Osteocyte (in vitro differentiated cells): ENCODE measurements around the gene PHACTR1. TPM values are rescaled to one million over a fixed set of nuclear protein-coding genes. Genes with fewer than 3 reads are reported as not detected.

ENCODE experiments used
- DNase-seq: peaks from one replicate; pipeline ENCODE4 v3.0.0; 2021; ENCODE audit warnings: mixed read lengths; ENCODE audit not compliant: unreplicated experiment; ENCODE audit errors: extremely low spot score
- H3K27ac Mint-ChIP-seq: one replicate; pipeline ENCODE4 v1.8.0; 2021; ENCODE audit warnings: mild to moderate bottlenecking, mixed read lengths; ENCODE audit not compliant: unreplicated experiment
- H3K27me3 Mint-ChIP-seq: one replicate; pipeline ENCODE4 v1.8.0; 2021; ENCODE audit warnings: mixed read lengths; ENCODE audit not compliant: unreplicated experiment
- H3K36me3 Mint-ChIP-seq: one replicate; pipeline ENCODE4 v1.8.0; 2021; ENCODE audit warnings: mixed read lengths; ENCODE audit not compliant: unreplicated experiment
- H3K4me1 Mint-ChIP-seq: one replicate; pipeline ENCODE4 v1.8.0; 2021; ENCODE audit warnings: mixed read lengths; ENCODE audit not compliant: unreplicated experiment
- H3K4me3 Mint-ChIP-seq: one replicate; pipeline ENCODE4 v1.8.0; 2021; ENCODE audit warnings: mild to moderate bottlenecking, moderate library complexity, mixed read lengths; ENCODE audit not compliant: unreplicated experiment
- H3K9me3 Mint-ChIP-seq: one replicate; pipeline ENCODE4 v1.8.0; 2021; ENCODE audit warnings: mixed read lengths; ENCODE audit not compliant: unreplicated experiment
- total RNA-seq: library from RNA; stranded (reverse); gene quantifications from 2 replicates; pipeline ENCODE4 v1.2.1, GENCODE V29; 2021
- TF ChIP-seq, protein P1 (sequence below): fragments of 200-600 bp; sonication (generic); IDR thresholded peaks from 2 replicates; pipeline ENCODE4 v1.5.0; 2021; ENCODE audit warnings: antibody characterized with exemption, mild to moderate bottlenecking, moderate library complexity

PHACTR1 gene
- total RNA-seq, 1 donor from 2014 or later: 1.0 TPM

DNA sequence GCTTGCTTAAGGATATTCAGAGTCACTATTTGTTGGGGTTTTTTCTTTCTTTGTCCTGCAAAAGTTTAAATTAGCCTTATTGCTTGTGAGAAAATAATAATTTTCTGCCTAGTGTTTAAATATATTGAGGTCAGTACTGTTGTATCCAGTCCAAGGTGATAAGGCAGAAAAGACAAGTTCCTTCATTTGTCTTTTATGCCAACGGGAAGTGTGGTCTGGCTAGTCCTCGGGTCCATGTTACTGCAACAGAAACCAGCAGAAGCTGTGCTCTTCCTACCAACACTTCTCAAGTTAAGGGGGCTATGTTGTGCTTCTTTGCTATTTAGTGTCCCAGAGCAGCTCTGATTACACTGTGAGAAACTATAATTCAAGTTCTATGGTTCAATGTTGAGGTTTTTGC lies 310.6 kb downstream of the PHACTR1 start:
- Mint-ChIP-seq H3K27me3 (peaks cover 9% of the 10 kb centered on the region), H3K4me1 (no peaks in the 10 kb centered on the region), H3K9me3 (no peaks in the 10 kb centered on the region), H3K36me3 (no peaks in the 10 kb centered on the region), H3K4me3 (no peak overlapping the region), H3K27ac (no peak overlapping the region)
- DNase-seq: no peak
- TF ChIP-seq, protein P1, sequence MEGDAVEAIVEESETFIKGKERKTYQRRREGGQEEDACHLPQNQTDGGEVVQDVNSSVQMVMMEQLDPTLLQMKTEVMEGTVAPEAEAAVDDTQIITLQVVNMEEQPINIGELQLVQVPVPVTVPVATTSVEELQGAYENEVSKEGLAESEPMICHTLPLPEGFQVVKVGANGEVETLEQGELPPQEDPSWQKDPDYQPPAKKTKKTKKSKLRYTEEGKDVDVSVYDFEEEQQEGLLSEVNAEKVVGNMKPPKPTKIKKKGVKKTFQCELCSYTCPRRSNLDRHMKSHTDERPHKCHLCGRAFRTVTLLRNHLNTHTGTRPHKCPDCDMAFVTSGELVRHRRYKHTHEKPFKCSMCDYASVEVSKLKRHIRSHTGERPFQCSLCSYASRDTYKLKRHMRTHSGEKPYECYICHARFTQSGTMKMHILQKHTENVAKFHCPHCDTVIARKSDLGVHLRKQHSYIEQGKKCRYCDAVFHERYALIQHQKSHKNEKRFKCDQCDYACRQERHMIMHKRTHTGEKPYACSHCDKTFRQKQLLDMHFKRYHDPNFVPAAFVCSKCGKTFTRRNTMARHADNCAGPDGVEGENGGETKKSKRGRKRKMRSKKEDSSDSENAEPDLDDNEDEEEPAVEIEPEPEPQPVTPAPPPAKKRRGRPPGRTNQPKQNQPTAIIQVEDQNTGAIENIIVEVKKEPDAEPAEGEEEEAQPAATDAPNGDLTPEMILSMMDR: no peak

DNA sequence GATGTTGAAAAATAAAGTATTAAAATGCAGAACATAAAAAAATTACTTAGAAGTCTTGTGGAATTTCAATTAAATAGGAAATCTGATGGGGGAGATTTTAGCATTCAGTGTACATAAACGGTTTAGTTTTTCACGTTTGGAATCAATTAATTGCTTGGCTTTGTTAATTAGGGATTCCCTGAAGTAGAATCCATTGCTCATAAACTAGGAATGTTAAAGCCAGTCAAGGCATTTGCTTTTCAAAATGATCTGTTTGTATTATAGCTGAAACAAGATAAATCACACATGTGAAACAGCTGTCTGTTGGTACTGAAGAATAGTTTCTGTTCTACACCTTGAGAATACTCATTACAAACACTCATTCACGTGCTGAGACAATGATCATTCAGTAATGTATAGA lies 313.8 kb downstream of the PHACTR1 start:
- no peak for DNase-seq
- Mint-ChIP-seq H3K9me3 (no peaks in the 10 kb centered on the region), H3K27me3 (peaks cover 7% of the 10 kb centered on the region), H3K4me3 (no peak overlapping the region), H3K27ac (no peak overlapping the region), H3K36me3 (no peaks in the 10 kb centered on the region), H3K4me1 (no peaks in the 10 kb centered on the region)
- TF ChIP-seq, protein P1: no peak

DNA sequence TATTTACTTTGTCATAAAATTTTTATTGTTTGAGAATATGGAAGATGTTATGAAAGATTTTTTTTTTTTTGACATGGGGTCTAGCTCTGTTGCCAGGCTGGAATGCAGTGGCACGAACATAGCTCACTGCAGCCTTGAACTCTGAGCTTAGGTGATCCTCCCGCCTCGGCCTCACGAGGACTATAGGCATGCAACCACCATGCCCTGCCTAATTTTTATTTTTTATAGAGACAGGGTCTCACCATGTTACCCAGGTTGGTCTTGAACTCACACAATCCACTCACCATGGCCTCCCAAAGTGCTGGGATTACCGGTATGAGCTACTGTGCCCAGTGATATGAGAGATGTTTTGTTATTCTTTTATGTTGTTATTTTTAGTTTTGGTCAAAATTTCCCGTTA lies 316.0 kb downstream of the PHACTR1 start:
- Mint-ChIP-seq H3K4me3 (no peak overlapping the region), H3K9me3 (no peaks in the 10 kb centered on the region), H3K27ac (no peak overlapping the region), H3K36me3 (no peaks in the 10 kb centered on the region), H3K27me3 (no peaks in the 10 kb centered on the region), H3K4me1 (no peaks in the 10 kb centered on the region)
- TF ChIP-seq, protein P1: no peak
- DNase-seq: no peak

DNA sequence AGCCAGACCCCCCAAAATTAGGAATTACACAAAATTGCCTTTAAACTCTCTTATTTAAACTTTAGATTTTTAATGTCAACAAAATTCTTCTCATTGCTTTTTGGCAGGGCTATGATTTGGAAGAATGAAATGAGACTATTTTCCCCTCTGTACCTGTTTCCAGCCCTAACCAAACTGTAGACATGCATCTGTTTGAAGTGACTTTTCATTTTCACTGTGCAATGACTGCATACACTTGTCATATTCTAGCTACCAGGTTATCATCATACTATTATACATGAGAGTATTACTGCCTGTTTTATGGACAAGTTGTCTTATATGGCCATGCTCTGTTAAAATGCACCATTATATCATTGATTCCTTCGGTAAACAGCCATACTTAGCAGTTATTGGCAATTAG lies 316.6 kb downstream of the PHACTR1 start:
- DNase-seq: no peak
- Mint-ChIP-seq H3K36me3 (no peaks in the 10 kb centered on the region), H3K27me3 (no peaks in the 10 kb centered on the region), H3K4me1 (no peaks in the 10 kb centered on the region), H3K4me3 (no peak overlapping the region), H3K27ac (no peak overlapping the region), H3K9me3 (no peaks in the 10 kb centered on the region)
- TF ChIP-seq, protein P1: no peak

DNA sequence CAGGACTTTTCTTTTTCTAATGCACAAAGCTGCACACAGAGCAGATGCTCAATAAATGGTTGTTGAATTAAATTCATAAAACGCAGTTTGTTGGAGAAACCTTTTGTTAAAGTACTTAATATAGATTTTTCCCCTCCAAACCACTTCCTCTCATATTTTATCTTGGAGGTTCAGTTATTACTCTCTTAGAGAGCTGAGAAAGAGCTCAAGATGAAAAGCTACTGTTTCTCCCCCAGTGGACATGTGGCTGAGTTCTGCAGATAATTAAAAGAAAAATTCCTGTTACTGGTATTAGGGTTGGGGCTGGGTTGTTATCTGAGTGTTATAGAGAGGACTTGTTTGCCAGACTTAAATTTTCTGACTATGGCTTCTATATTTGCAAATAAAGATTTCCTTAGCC lies 317.7 kb downstream of the PHACTR1 start:
- H3K4me3 Mint-ChIP-seq: no peak overlapping the region
- no peaks in the 10 kb centered on the region for H3K9me3 Mint-ChIP-seq
- DNase-seq: no peak
- no peaks in the 10 kb centered on the region for H3K36me3 Mint-ChIP-seq
- TF ChIP-seq, protein P1: no peak
- H3K27me3 Mint-ChIP-seq: no peaks in the 10 kb centered on the region
- H3K4me1 Mint-ChIP-seq: no peaks in the 10 kb centered on the region
- no peak overlapping the region for H3K27ac Mint-ChIP-seq
